ENCODE data around the gene ZKSCAN2. TPM values are rescaled to one million over a fixed set of nuclear protein-coding genes. Genes with fewer than 3 reads are reported as not detected.

Gene ZKSCAN2
- total RNA-seq, 1 donor from 2014 or later, result 2.1 TPM

- ATAC-seq, result no peak
- DNase-seq (ENCODE audit: low spot score), result no peak
These were observed 32.8 kb downstream of the ZKSCAN2 start for GRCh38 chr16:25224731-25225319.

DNA sequence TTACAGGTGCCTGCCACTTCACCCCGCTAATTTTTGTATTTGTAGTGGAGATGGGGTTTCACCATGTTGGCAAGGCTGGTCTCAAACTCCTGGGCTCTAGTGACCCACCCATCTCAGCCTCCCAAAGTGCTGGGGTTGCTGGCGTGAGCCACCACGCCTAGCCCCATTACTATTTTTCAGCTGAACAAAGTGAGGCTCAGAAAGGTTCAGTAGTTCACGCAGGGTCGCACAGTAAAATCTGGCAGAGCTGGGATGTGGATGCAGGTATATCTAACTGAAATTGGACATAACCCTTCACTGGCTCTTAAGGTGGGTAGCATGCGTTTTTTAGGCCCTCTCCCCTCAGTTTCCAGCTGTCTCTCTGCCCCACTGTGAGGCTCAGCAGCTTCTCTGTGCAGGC is 33.7 kb downstream of the ZKSCAN2 start:
- DNase-seq (ENCODE audit: low spot score) (no peak), ATAC-seq (no peak)

DNA sequence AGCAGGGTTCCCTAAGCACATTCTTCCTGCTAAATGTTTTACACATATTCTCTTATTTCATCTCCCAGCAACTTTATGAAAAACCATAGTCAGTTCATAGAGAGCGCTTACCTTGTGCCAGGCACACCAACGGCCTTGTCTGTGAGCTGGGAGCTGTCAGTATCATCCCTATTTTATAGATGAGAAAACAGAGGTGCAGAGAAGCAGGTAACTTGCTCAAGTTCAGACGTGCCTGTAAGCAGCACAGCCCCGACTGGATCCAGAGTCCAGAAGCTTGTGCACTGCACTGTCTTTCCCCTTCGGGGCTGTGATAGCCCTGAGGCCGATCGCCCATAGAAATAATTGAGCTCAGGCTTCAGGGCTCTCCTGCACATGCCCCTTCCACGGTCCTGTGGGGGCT is 34.7 kb downstream of the ZKSCAN2 start:
- ATAC-seq (no peak), DNase-seq (ENCODE audit: low spot score) (no peak)

- ATAC-seq, result peak; percentile 85
- DNase-seq (ENCODE audit: low spot score), result peak; percentile 83
These were observed 38.4 kb downstream of the ZKSCAN2 start for GRCh38 chr16:25219070-25219737.

DNA sequence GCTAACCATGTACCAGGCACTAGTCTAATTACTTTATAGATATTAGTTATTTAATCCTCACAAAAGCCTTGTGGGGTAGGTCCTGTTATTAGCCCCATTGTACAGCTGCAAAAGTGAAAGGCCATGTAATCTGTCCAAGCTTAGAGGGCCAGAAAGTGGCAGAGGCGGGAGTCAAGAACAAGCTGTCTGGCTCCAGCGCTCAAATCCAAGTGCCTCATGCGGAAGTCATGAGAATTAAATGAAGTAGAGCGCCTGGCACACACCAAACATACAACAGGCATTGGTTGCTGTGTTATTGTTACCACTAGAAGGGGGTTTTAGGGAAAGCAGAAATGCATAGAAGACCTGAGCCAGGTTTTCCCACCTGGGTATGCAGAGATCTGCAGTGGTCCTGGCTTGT is 39.7 kb downstream of the ZKSCAN2 start:
- DNase-seq (ENCODE audit: low spot score) (no peak), ATAC-seq (no peak)

DNA sequence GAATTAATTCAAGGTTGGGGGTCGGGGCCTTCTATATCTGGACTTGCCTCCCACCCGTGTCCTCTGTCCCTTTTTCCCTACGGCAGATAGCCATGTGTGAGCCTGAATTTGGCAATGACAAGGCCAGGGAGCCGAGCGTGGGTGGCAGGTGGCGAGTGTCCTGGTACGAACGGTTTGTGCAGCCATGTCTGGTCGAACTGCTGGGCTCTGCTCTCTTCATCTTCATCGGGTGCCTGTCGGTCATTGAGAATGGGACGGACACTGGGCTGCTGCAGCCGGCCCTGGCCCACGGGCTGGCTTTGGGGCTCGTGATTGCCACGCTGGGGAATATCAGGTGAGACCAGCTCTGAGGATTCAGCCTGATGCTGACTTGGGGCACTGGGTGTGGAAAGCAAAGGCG is 40.5 kb downstream of the ZKSCAN2 start:
- ATAC-seq, result no peak

DNA sequence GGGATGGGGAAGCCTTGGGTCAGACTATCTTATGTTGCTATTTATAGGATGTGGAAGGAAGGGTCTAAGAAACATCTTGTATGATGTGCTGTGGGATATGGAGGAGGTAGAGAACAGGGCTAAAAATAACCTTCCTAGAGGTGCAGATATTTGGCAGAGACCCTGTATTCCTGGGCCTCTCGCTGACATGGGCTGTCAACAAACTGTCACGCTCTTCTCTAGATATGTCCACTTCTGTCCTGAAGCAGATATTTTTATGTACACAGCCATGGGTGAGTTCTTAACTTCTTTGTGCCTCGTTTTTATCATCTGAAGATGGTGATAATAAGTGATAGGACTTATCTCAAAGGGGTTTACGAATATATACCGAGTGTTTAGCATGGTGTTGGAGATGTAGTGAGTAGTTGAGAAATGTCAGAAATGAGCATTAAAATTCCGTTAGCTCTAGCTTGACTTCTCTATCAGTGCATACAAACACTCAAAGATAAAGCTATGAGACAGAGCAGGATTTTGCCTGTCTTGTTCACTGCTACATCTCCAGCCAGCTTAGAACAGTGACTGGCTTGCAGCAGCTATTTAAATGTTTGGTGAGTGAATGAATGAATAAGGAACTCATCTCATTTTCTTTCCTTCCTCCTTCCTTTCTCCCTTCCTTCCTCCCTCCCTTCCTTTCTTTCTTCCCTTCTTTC is 43.8 kb downstream of the ZKSCAN2 start:
- ATAC-seq (no peak), DNase-seq (ENCODE audit: low spot score) (no peak)

More for the DNA sequence above, 40.5 kb downstream of the ZKSCAN2 start:
- DNase-seq (ENCODE audit: low spot score), result no peak

GRCh38 chr16:25212636-25213035 is 45.0 kb downstream of the ZKSCAN2 start:
- no peak for DNase-seq (ENCODE audit: low spot score)
- ATAC-seq, result no peak

GRCh38 chr16:25210758-25211157 is 46.9 kb downstream of the ZKSCAN2 start:
- no peak for ATAC-seq
- DNase-seq (ENCODE audit: low spot score), result no peak

DNA sequence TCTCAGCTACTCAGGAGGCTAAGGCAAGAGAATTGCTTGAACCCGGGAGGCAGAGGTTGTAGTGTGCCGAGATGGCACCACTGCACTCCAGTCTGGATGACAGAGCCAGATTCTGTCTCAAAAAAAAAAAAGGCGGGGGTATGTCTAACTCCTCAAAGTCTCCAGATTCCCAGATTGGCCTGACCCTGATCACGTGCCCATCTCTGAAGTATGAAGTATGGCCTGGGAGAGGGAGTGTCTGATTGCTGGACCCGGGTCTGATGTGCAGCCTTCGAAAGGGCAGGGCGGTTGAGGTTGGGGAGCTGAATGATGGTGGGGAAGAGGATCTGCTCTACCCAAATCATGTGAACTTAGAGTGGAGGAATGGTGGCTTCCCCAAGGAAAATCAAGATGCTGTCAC is 58.2 kb downstream of the ZKSCAN2 start:
- ATAC-seq, result no peak

DNA sequence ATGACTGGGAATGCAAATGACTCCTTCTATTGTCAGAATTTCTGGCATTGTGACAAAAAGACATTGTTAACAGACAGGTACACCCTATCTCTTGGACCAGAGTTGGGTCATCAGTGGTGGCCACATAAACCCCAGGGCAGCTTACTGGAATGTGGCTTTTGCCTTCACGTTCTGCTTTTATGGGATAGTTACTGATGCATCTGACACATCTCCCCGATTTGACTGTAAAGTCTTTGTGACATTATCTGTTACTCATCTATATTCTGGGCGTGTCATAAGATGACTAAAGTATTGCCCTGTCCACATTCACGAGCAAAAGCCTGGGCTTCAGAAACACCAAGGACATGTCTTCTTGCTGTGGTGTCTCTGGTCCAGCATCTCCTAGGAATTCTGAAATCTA is 59.6 kb downstream of the ZKSCAN2 start:
- no peak for ATAC-seq
- no peak for DNase-seq (ENCODE audit: low spot score)

More for the DNA sequence above, 58.2 kb downstream of the ZKSCAN2 start:
- no peak for DNase-seq (ENCODE audit: low spot score)

GRCh38 chr16:25194273-25194878 is 63.3 kb downstream of the ZKSCAN2 start:
- DNase-seq (ENCODE audit: low spot score), result no peak
- peak; percentile 60 for ATAC-seq

DNA sequence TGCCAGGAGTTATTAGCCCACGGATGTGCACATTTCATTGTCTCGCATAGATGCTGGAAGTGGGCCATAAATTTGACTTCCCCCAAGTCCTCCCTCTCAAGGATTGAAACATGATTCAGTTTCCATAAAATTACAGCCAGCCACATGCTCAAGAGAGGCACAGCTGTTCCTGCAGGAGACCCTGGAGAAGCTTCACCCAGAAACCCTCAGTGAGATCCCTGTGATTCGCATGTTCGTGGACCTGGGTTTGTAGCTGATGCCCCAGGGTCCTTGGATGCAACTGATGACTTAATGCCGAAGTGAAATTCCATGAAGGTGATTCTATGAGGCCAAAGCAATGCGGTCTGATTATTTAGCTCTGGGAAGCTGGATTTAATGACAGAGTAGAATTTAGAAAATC is 65.5 kb downstream of the ZKSCAN2 start:
- no peak for DNase-seq (ENCODE audit: low spot score)
- no peak for ATAC-seq

- DNase-seq (ENCODE audit: low spot score) (no peak), ATAC-seq (peak; percentile 60)
These were observed 68.3 kb downstream of the ZKSCAN2 start for GRCh38 chr16:25189305-25189704.

DNA sequence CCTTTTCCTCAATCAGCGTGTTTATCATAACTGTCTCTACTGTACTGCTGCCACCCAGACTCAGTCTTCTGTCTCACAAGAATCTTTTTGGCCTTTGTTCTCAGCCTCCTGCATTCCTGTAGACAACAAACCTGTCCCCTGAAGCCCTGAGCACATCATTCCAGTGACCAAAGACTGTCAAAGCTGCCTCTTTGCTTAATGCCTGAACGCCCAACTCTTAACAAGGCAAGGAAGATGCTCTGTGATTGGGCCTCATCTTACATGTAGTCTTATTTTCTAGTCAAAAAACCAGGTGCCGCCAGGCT is 70.2 kb downstream of the ZKSCAN2 start:
- DNase-seq (ENCODE audit: low spot score) (no peak), ATAC-seq (no peak)

Other genes starting within 250 kb of the ZKSCAN2 start
- gene ARHGAP17, start 242.5 kb downstream of the ZKSCAN2 start, total RNA-seq, result 22.1 TPM
- gene LCMT1, start 146.1 kb downstream of the ZKSCAN2 start, total RNA-seq, result 7.0 TPM
- 0.20 TPM for gene AQP8, start 40.9 kb downstream of the ZKSCAN2 start, total RNA-seq